Activated T-helper 1 cell treated with anti-CD3 and anti-CD28 coated beads, Interleukin-2, amount 50 U/mL, for 16 hours (primary cell): ENCODE results near the gene FOXA3.

ENCODE experiments used
- DNase-seq, 2 donors: peaks; one replicate each; pipeline ENCODE4 v3.0.0-alpha.2; 2020; ENCODE audit warnings: low read depth in 1 of 2, low spot score in 1 of 2

Gene FOXA3

DNA sequence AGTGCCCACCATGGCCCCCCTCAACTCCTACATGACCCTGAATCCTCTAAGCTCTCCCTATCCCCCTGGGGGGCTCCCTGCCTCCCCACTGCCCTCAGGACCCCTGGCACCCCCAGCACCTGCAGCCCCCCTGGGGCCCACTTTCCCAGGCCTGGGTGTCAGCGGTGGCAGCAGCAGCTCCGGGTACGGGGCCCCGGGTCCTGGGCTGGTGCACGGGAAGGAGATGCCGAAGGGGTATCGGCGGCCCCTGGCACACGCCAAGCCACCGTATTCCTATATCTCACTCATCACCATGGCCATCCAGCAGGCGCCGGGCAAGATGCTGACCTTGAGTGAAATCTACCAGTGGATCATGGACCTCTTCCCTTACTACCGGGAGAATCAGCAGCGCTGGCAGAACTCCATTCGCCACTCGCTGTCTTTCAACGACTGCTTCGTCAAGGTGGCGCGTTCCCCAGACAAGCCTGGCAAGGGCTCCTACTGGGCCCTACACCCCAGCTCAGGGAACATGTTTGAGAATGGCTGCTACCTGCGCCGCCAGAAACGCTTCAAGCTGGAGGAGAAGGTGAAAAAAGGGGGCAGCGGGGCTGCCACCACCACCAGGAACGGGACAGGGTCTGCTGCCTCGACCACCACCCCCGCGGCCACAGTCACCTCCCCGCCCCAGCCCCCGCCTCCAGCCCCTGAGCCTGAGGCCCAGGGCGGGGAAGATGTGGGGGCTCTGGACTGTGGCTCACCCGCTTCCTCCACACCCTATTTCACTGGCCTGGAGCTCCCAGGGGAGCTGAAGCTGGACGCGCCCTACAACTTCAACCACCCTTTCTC lies 8.2 kb downstream of the FOXA3 start:
- no peak for DNase-seq

DNA sequence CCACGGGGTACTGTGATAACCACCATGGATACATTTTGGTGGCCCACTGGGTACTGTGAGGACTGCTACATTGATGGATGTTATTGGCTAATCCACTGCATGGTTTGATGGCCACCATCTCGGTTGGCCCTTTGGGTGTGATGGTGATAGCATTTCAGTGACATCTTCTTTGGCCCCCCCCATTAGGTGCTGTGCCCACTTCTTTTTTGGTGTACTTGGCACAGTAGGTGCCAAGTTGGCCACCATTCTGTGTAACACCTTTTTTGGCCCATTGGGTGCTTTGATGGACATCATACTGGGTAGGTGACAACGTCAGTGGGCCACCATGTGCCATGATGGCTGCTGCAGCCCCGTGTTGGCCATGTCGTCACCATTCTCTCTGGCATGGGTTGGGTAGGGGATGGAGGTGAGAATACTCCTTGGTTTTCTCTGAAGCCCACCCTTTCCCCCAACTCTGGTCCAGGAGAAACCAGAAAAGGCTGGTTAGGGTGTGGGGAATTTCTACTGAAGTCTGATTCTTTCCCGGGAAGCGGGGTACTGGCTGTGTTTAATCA lies 9.2 kb downstream of the FOXA3 start:
- DNase-seq, result no peak

DNA sequence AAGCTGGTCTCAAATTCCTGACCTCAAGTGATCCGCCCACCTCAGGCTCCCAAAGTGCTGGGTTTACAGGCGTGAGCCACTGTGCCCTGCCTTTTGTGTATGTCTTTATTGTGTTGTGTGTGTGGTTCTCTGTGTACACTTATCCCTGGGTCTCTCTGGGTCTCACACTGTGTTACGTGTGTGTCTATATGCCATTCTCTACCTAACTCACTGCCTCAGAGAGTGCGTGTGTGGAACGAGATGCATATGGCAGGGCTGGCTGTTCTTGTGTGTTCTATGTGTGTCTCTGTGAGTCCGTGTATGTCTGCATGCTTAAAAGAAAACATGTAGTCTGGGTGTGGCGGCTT lies 10.5 kb downstream of the FOXA3 start:
- DNase-seq, result no peak

DNA sequence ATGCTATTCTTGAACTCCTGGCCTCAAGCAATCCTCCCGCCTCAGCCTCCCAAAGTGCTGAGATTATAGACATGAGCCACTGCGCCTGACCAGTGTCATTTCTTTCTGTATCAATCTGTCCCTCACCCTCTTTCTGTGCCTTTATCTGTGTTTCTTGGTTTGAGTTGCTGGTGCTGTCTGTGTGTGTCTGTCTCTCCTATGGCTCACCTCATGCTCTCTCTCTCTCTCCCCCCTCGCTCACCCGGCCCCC lies 12.0 kb downstream of the FOXA3 start:
- DNase-seq, result no peak

DNA sequence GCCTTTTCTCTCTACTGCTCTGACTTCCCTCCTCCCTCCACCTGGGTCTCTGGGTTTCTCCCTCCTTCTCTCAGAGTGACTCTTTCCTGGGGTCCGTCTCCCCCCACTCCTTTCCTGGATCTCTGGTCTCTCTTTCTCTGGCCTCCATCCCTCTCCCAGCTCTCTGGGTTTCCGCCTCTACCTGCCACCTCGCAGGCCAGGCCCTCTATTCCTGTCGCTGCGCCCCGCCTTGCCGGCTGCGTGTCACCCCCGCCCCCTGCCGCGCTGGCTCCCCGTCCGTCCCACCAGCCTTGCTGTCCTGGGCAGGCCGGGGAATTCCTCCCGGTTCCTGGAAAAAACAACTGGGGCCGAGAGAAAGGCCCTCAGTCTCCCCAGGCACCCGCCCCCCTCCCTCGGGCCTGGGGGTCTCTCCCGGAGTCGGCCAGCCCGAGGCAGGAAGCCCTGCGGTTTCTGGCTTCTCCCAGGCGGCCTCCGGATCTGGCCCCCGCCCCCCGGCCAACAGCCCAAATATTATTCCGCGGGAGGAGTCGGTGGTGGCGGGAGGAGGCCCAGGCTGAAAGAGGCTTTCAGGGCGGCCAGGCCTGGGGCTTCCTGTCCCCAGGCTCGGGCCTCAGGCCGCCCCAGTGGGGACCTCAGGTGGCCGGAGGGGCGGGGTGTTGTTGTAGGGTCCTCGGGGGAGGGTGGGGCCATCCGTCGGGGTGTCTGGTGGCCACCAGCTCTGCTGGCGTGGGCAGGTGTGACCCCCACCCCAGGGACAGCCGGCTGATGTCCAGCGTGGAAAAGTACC lies 12.5 kb downstream of the FOXA3 start:
- DNase-seq, result no peak

DNA sequence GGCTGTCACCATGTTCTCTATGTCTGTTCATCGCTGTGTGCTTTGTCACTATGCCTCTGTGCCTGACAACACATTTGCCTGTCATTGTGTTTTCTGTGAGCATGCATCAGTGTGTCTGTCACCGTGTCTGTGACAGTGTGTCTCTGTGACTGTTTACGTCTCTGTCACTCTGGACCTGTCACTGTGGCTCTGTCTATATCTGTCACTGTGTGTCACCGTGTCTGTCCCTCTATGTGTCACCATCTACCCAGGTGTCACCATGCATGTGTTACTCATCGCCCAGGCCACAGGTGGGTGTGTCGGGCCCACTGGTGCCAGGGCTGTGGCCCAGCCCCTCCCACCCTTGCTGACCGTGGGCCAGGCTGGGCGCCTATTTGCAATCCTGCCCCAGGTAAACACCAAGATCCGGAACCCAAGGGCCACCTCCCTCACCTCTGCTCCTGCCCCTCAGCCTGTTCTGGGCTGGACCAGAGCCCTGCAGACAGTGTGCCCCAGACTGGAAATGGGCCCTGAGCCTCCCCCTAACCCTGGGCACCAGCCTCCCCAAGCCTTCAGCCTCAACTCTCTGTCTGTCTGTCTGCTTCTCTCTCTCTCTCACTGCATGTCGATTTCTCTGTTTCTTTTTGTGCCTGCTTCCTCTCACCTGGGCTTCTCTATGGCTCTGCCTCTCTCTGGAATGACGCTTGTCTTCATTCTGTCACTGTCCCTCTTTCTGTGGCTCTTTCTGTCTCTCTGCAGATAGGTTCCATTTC lies 14.1 kb downstream of the FOXA3 start:
- DNase-seq, result no peak

DNA sequence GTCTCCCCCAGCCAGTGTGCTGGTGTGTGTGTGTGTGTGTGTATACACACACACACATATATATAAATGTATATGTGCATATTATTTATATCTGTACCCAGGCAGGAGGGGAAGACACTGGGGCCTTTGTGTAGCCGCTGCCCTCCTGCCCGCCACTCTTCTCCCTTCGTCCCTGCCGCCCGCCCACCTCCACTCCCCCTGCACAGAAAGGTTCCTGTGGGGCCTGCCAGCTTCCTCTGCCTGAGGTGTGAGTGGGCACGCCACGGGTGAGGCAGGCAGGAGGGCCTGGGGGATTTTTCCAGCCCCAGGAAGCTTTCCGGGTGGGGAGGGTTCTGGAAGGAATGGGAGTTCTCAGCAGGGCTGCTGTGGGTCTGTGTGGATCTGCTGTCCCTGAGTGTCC lies 14.9 kb downstream of the FOXA3 start:
- no peak for DNase-seq

DNA sequence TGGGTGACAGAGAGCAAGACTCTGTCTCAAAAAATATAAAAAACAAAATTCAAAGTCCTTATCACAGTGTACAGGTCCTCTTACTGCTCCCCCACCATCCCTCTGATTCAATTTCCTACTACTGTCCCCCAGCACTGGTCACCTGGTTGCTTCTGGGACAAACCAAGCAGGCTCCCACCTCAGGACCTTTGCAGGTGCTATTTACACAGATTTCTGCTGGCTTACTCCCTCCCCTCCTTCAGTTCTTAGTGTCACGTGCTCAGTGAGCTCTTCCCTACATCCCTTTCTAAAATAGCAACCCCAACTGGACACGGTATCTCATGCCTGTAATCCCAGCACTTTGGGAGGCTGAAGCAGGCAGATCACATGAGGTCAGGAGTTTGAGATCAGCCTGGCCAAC lies 15.8 kb downstream of the FOXA3 start:
- DNase-seq, result no peak

DNA sequence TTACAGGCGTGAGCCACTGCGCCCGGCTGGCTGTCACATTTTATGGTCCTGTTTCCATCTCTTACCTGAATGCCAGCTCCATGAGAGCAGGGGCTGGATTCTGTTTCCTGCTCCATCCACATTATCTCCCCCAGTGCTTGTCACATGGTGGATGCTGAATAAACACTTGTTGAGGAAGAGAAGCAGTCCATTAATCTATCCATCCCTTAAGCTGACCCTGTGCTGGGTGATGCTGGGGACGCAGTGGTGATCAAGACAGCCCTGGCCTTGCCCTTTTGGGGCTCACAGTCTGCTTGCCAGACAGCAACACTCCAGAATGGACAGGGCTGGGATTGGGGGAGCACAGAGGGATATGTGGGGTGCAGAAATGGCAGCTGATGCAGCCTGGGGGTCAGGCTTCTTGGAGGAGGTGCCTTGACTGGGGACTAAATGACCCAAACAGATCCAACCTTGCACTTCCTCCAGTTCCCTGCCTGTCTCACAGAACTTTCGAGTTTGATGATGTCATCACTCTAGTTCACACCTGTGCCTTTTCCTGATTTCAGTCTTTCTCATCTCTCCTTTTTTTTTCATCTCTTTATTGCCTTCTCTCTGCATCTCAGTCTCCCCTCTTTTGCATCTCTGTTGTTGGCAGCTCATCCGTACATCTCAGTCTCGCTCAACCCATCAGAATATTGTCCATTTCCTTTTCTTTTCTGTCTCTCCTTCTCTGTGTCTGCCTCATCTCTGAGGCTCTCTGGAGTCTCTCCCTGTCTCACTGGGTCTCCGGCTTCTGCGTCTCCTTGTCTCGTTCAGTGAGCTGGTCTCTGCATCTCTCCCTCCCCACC lies 17.2 kb downstream of the FOXA3 start:
- no peak for DNase-seq

DNA sequence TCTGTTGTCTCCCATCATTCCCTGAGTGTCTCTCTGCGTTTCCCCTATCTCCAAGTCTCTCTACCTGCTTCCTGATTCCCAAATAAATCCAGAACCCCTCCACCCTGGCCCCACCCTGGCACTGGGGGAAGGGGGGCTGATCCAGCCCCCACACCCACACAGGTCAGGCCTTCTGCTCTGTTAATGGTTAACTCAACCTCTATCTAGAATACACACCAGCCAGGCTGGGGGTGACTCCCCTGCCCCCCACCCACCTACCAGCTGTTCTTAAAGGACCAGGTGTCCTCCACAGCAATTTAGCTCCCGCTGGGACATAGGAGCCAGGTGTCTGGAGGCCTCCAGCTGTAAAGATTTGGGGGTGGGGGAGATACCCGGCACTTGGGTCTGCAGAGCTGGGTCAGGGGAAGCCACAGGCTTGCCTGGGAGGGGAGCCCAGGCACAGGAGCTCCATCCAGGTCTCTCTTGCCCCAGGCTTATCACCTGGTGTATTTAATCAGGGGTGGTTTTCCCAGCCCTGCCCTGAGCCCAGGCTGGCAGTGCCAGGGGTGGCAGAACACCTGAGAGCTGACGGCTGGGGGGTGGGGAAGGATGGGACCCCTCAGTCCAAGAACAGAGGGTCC lies 17.9 kb downstream of the FOXA3 start:
- DNase-seq, result no peak

DNA sequence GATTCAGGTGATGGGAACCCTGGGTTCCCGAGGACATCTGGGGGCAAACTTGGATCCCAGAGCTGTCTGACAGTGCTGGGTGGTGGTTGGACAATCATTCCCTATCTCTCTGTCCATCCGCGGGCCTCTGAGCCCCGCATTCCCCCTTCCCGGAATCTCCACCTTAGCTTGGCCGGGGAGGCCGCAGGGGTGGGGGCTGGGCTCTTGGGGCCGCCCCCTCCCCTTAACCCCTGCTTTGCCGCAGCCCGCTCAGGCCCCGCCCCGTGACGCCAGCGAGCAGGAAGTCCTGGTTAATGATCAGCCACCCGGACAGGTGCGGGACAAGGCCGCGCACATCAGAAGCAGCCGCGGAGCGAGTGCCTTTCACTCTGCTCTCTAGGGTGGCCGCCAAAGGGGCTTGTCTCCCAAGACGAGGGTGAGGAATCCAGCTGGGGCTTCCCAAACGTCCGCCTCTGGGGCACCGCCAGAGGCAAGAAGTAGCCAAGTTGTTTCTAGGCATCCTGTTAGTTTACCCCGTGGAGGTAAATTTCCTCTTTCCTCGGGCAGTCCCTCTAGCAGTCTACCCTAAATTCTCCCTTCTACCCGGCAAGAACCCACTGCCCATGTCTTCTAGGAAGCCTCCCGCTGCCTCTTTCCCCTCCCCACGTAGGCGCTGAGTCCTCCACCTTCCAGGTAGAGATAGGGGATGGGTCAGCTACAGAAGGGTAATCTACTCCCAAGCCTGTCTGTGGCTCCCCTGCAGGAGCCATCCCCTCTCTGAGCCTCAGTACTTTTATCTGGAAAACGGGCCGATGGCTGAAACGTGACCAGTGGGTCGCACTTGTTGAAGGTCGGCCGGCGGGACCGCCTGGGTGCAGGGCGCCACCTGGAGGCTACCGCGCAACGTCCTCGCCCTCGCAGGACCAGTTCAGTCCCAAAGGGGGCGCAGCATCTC lies 18.8 kb downstream of the FOXA3 start:
- peak; percentile 61 to 75 for DNase-seq

DNA sequence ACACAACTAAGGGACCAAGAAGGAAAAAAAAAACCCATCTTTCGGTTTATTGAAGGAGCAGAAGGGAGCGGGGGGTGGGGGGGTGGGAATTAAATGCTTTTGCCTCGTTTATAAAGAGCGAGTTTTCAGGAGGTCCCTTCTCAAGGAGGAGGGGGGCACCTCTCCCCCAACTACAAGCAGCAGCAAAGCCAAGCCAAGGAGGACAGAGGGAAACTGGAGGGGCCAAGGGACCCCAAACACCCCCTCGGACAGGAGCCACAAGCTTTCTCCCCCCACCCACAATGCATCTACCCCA lies 19.4 kb downstream of the FOXA3 start:
- no peak for DNase-seq

DNA sequence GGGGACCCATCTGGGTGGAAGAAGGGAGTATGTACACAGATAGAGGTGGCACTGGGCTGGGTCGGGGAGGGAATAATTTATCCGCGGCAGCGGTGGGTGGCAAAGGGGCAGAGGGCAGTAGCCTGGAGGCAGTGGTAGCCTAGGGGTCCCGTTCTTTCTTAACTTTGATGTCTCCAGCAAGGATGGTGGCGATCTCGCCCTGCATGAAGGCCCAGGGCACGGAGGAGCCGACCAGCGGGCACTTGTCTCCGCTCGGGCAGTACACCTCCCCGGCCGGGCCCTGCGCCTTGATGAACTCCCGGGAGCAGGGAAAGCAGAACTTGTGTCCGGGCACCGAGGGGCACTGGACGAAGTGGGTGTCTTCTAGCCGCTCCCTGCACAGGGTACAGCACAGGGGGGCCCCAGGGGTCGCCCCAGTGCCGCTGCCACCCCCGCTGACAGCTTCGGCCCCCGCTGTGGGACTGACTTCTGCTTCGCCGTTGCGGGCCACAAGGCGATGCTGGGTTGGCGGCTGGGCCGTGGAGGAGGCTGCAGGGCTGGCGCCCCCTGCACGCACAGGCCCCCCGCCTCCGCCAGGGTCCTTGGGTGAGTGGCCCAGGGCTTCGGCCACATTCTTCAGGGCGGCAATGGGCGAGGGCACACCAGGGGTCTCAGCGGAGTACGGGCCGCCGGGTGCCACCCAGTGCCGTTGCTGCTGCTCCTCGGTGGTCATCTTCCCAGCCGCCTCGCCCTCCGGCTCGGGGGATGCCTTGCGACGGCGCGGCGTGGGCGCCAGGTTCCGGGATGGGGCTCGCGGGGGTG lies 20.0 kb downstream of the FOXA3 start:
- no peak for DNase-seq

DNA sequence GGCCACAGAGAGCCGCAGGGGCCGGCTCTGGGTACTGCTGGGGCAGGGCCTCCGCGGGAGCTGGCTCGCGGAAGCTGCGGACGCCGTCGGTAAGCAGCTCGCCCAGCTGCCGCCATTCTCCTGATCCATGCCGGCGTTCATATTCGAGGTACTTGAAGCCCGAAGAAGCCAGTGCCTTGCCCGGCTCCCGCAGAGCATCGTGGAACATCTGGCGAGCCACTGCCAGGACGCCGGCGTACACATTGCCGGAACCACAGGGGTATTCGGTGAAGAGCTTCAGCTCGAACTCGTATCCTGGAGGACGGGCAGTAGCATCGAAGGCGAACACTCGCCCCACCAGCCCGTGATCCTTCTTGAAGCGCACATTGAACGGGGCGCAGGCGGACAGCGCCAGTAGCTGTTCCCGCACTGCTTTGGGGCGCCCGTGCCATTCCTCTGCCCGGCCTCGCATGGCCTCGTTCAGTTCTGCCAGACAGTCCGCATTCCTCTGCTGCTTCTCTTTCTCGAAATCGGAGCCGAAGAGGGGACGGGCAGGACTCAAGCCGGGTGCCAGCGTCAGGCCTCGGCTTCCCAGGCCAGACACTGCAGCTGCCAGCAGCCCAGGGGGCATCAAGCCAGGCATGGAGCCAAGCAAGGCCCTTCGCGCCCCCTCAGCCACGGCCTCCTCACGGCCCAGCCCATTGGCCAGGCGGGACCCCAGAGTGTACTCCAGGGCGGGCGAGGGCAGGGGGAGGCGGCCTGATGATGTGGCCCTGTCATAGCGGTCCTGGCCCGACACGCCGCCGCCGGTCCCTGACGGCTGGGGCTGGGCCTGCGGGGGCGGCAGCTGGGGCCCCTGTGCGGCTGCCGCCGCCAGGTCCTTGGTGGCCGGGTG lies 20.8 kb downstream of the FOXA3 start:
- DNase-seq, result no peak

DNA sequence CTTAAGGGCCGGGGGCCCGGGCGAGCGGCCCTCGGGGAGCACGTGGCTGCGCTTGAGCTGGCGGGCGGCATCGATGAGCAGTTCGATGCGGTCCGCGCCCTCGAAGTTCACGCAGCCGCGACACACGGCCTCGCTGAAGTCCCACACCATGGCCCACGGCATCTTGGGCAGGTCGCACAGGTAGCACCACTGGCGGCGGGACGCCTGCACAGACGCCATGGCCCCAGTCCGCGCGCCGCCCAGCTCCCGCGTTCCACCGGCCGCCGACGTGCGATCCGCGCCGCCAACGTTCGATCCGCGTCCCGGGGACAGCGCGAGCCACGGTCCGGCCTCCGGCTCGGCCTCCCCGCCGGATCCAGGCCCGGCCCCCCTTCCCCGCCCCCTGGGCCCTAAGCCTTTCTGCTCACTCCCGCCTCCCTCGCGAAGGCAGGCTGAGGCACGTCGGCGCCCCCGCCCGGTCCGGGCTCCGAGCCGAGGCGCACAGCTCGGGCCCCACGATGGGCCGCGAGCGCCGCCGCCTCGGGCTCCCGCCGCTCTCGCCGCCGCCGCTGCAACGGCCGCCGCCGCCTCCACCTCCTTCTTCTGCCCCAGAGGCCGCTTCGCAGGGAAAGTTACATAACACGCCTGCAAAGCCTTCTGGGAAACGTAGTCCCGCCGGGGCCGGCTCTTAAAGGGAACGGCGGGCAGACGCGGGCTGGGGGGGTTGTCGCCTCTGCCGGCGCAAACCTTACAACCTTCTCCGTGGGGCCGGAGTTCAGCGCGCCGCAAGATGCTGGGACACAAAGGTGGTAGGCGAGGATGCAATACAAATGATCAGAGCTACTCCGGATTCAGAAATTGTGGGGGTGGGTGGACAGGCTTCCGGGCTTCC lies 21.7 kb downstream of the FOXA3 start, which contains the start of gene IRF2BP1:
TSS of gene IRF2BP1 (minus strand) at position 586 of the 871 bp plus-strand sequence. CDS start at position 219, 367 bp downstream.
- peak; percentile 78 to 81 for DNase-seq

DNA sequence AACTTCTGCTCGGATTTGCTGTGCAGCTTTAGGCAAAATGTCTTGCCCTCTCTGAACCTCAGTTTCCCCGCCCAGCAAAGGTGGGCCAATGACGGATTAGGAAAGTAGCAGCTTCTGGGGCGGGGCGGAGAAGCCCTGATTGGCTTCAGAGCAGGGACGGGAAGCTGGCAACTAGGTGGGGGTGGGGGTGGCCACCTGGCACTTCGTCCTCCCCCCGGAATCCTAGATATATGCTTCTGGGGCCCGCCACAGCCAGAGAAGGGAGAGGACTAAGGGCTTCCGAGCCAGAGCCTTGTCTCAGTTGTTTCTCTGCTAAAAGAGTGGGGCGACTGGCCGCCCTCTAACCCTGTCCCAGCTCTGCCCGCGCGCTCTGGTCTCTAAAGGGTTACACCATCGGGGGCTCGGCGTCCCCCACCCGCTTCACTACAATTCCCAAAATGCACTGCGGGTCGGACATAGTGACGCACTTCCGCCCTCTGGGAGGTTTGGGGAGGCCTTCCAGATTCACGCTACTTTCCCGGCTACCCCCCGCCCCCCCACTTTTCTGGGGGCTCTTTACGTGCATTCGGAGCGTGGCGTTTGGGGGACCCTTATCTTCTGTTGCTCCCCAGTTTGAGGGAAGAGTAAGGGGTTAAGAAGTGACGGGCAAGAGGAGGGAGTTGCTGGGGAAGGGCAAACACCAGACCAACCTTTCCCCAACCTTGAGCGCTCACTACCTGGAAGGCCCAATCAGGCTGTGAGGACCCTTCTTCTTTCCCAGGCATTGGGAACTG lies 22.5 kb downstream of the FOXA3 start:
- DNase-seq, result peak; percentile 81
